Amygdala (tissue), 56 donors: ENCODE results near the gene BMAL1.
"Not testable (repeated sequence)": the region's sequence is repeated elsewhere in the genome, so short reads cannot be mapped to it uniquely, and the experiment has no call there.

Experiments
- DNase-seq, 56 donors: peaks; one replicate each; lab custom pipeline; 2025; lab: John Stamatoyannopoulos, UW

The BMAL1 gene

DNA sequence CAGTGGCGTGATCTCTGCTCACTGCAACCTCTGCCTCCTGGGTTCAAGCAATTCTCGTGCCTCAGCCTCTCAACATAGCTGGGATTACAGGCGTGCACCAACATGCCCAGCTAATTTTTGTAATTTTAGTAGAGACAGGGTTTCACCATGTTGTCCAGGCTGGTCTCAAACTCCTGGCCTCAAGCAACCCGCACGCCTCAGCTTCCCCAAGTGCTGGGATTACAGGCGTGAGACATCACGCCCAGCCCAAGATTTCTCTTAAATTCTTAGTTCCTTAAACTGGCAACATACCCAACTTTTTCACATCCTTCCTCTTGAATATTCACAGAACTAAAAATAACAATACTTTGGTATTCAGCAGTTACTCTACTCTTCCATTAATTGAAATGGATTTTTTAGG is 159.2 kb downstream of the BMAL1 start:
- not testable (repeated sequence) for DNase-seq
